BLaER1 treated with 17β-estradiol and CSF1 and Interleukin-3, amounts not matched to agents 10 nM and 100 nM (cell line): ENCODE data around the gene ZGLP1.

Source experiments
- H3K27ac ChIP-seq, 11 experiments: shearing (Covaris generic); formaldehyde crosslinking; 2 replicates each; pipeline ENCODE4 v1.8.1; 2022
- H3K27me3 ChIP-seq, 11 experiments: shearing (Covaris generic); formaldehyde crosslinking; 2 replicates each; pipeline ENCODE4 v1.8.1; 2022
- H3K36me3 ChIP-seq, 11 experiments: shearing (Covaris generic); formaldehyde crosslinking; 2 replicates each; pipeline ENCODE4 v1.8.1; 2022
- H3K4me1 ChIP-seq, 10 experiments: shearing (Covaris generic); formaldehyde crosslinking; 2 replicates each; pipeline ENCODE4 v1.8.1; 2022
- H3K4me2 ChIP-seq, 11 experiments: shearing (Covaris generic); formaldehyde crosslinking; 2 replicates each; pipeline ENCODE4 v1.8.1; 2022
- H3K4me3 ChIP-seq, 10 experiments: shearing (Covaris generic); formaldehyde crosslinking; 2 replicates each; pipeline ENCODE4 v1.8.1; 2022
- H3K9ac ChIP-seq, 11 experiments: shearing (Covaris generic); formaldehyde crosslinking; 2 replicates each; pipeline ENCODE4 v1.8.1; 2022
- H3K9me3 ChIP-seq, 11 experiments: shearing (Covaris generic); formaldehyde crosslinking; replicated peaks in 1 of 11; 2 replicates each; pipeline ENCODE4 v1.8.1; 2022
- H4K20me1 ChIP-seq, 11 experiments: shearing (Covaris generic); formaldehyde crosslinking; 2 replicates each; pipeline ENCODE4 v1.8.1; 2022
- Cebpa-rat ChIP-seq, 11 experiments: shearing (Covaris generic); IDR thresholded peaks; 2 replicates each; pipeline ENCODE4 v1.8.1; 2022

The ZGLP1 gene

GRCh38 chr19:10309423-10309822 is at the start of gene ZGLP1:
TSS of gene ZGLP1 (minus strand) at chr19:10309815.
- Histone ChIP-seq H3K9me3 (no peaks in the 10 kb centered on the region), H3K9ac (peak within 1 kb of the TSS in 9 of 11 experiments; percentile 15 to 65 (median 42); a peak in 15 of 22 replicates), H3K4me2 (peak within 1 kb of the TSS; percentile 44 to 93 (median 79)), H3K36me3 (peaks cover 0 to 11% (median 0%) of the 10 kb centered on the region in 11 experiments; a peak in 5 of 22 replicates), H4K20me1 (peaks cover 0 to 12% (median 0%) of the 10 kb centered on the region in 11 experiments; a peak in 2 of 22 replicates), H3K4me3 (no peak within 1 kb of the TSS), H3K27me3 (peaks cover 0 to 2% (median 0%) of the 10 kb centered on the region in 11 experiments; a peak in 1 of 22 replicates), H3K4me1 (peaks cover 45 to 67% (median 58%) of the 10 kb centered on the region in 10 experiments), H3K27ac (peak within 1 kb of the TSS in 3 of 11 experiments; percentile 2 to 43 (median 40); a peak in 5 of 22 replicates)
- no peak for TF ChIP-seq Cebpa-rat (IDR thresholded peaks at IDR 0.05)

- TF ChIP-seq Cebpa-rat (IDR thresholded peaks at IDR 0.05) = no peak
- no peaks in the 10 kb centered on the region for H3K27me3 ChIP-seq
- peaks cover 84 to 100% (median 97%) of the 10 kb centered on the region in 11 experiments for H3K36me3 ChIP-seq
- H3K9ac ChIP-seq = no peak overlapping the region
- no peaks in the 10 kb centered on the region for H3K4me1 ChIP-seq
- H3K4me2 ChIP-seq = no peak overlapping the region
- H3K4me3 ChIP-seq = no peak overlapping the region
- H3K9me3 ChIP-seq = peaks cover 0 to 6% (median 0%) of the 10 kb centered on the region in 11 experiments; a peak in 1 of 22 replicates
- peaks cover 0 to 41% (median 0%) of the 10 kb centered on the region in 11 experiments; a peak in 6 of 22 replicates for H4K20me1 ChIP-seq
- no peak overlapping the region for H3K27ac ChIP-seq
Measured at GRCh38 chr19:10356431-10356830, 46.8 kb upstream of the ZGLP1 start.

GRCh38 chr19:10353793-10354391 is 44.3 kb upstream of the ZGLP1 start:
- H4K20me1 ChIP-seq = peaks cover 0 to 34% (median 0%) of the 10 kb centered on the region in 11 experiments; a peak in 6 of 22 replicates
- 0 out of 22 replicates have a peak, but pooled peaks cover 0 to 3% (median 0%) of the 10 kb centered on the region in 11 experiments for H3K27me3 ChIP-seq
- no peak overlapping the region for H3K4me2 ChIP-seq
- H3K36me3 ChIP-seq = peaks cover 88 to 100% (median 96%) of the 10 kb centered on the region in 11 experiments
- H3K27ac ChIP-seq = no peak overlapping the region
- H3K4me1 ChIP-seq = no peaks in the 10 kb centered on the region
- H3K4me3 ChIP-seq = no peak overlapping the region
- no peak for TF ChIP-seq Cebpa-rat (IDR thresholded peaks at IDR 0.05)
- peaks cover 0 to 6% (median 0%) of the 10 kb centered on the region in 11 experiments; a peak in 1 of 22 replicates for H3K9me3 ChIP-seq
- no peak overlapping the region for H3K9ac ChIP-seq

- H3K36me3 ChIP-seq = peaks cover 80 to 95% (median 89%) of the 10 kb centered on the region in 11 experiments
- peaks cover 0 to 34% (median 0%) of the 10 kb centered on the region in 11 experiments; a peak in 6 of 22 replicates for H4K20me1 ChIP-seq
- H3K4me2 ChIP-seq = no peak overlapping the region
- no peak for TF ChIP-seq Cebpa-rat (IDR thresholded peaks at IDR 0.05)
- 0 out of 20 replicates have a peak, but pooled peaks cover 0 to under 1% (median 0%) of the 10 kb centered on the region in 10 experiments for H3K4me1 ChIP-seq
- H3K4me3 ChIP-seq = no peak overlapping the region
- no peak overlapping the region for H3K9ac ChIP-seq
- no peak overlapping the region for H3K27ac ChIP-seq
- peaks cover 0 to 6% (median 0%) of the 10 kb centered on the region in 11 experiments; a peak in 1 of 22 replicates for H3K9me3 ChIP-seq
- H3K27me3 ChIP-seq = 0 out of 22 replicates have a peak, but pooled peaks cover 0 to 3% (median 0%) of the 10 kb centered on the region in 11 experiments
Measured at GRCh38 chr19:10352764-10353671, 43.4 kb upstream of the ZGLP1 start.

- Histone ChIP-seq H3K4me1 (peaks cover 0 to 36% (median 18%) of the 10 kb centered on the region in 10 experiments; a peak in 13 of 20 replicates), H4K20me1 (no peaks in the 10 kb centered on the region), H3K27me3 (0 out of 22 replicates have a peak, but pooled peaks cover 0 to 3% (median 0%) of the 10 kb centered on the region in 11 experiments), H3K4me2 (peak overlapping the region in 6 of 11 experiments; percentile 12 to 73 (median 58); a peak in 14 of 22 replicates), H3K36me3 (peaks cover 20 to 31% (median 27%) of the 10 kb centered on the region in 11 experiments), H3K9me3 (no peaks in the 10 kb centered on the region), H3K4me3 (no peak overlapping the region), H3K9ac (peak overlapping the region in 6 of 11 experiments; percentile 2 to 47 (median 40); a peak in 10 of 22 replicates), H3K27ac (peak overlapping the region in 7 of 11 experiments; percentile 0 to 71 (median 60); a peak in 12 of 22 replicates)
- TF ChIP-seq Cebpa-rat (IDR thresholded peaks at IDR 0.05) = peak in 5 of 11 experiments; percentile 33 to 79 (median 43); a peak in 5 of 22 replicates
Measured at GRCh38 chr19:10346509-10346908, 36.9 kb upstream of the ZGLP1 start.

GRCh38 chr19:10344780-10345179 is 35.2 kb upstream of the ZGLP1 start:
- Histone ChIP-seq H3K4me3 (no peak overlapping the region), H4K20me1 (no peaks in the 10 kb centered on the region), H3K36me3 (peaks cover 3 to 14% (median 11%) of the 10 kb centered on the region in 11 experiments), H3K4me2 (peak overlapping the region in 1 of 11 experiments; percentile 66; a peak in 1 of 22 replicates), H3K4me1 (peaks cover 12 to 53% (median 32%) of the 10 kb centered on the region in 10 experiments), H3K27me3 (no peaks in the 10 kb centered on the region), H3K9ac (no peak overlapping the region), H3K9me3 (no peaks in the 10 kb centered on the region), H3K27ac (peak overlapping the region in 3 of 11 experiments; percentile 60 to 71 (median 65); a peak in 4 of 22 replicates)
- TF ChIP-seq Cebpa-rat (IDR thresholded peaks at IDR 0.05) = no peak

GRCh38 chr19:10343495-10343894 is 33.9 kb upstream of the ZGLP1 start:
- Histone ChIP-seq H3K27ac (no peak overlapping the region), H4K20me1 (no peaks in the 10 kb centered on the region), H3K9me3 (no peaks in the 10 kb centered on the region), H3K4me2 (no peak overlapping the region), H3K9ac (no peak overlapping the region), H3K4me3 (no peak overlapping the region), H3K4me1 (peaks cover 25 to 66% (median 45%) of the 10 kb centered on the region in 10 experiments), H3K27me3 (no peaks in the 10 kb centered on the region), H3K36me3 (peaks cover 0 to 1% (median 0%) of the 10 kb centered on the region in 11 experiments; a peak in 3 of 22 replicates)
- no peak for TF ChIP-seq Cebpa-rat (IDR thresholded peaks at IDR 0.05)

GRCh38 chr19:10339977-10340376 is 30.4 kb upstream of the ZGLP1 start:
- Histone ChIP-seq H3K27ac (peak overlapping the region in 10 of 11 experiments; percentile 48 to 80 (median 74); a peak in 18 of 22 replicates), H4K20me1 (no peaks in the 10 kb centered on the region), H3K4me3 (peak overlapping the region in 9 of 10 experiments; percentile 27 to 65 (median 46); a peak in 12 of 20 replicates), H3K4me1 (peaks cover 27 to 66% (median 43%) of the 10 kb centered on the region in 10 experiments), H3K9me3 (no peaks in the 10 kb centered on the region), H3K9ac (peak overlapping the region in 10 of 11 experiments; percentile 8 to 71 (median 64); a peak in 17 of 22 replicates), H3K4me2 (peak overlapping the region; percentile 84 to 96 (median 92)), H3K36me3 (peaks cover 0 to 9% (median 0%) of the 10 kb centered on the region in 11 experiments; a peak in 2 of 22 replicates), H3K27me3 (no peaks in the 10 kb centered on the region)
- no peak for TF ChIP-seq Cebpa-rat (IDR thresholded peaks at IDR 0.05)
